Mesothelial cell of epicardium (in vitro differentiated cells): ENCODE results near the gene IQGAP3. TPM values are rescaled to one million over a fixed set of nuclear protein-coding genes. Genes with fewer than 3 reads are reported as not detected.

Source experiments
- DNase-seq, 2 experiments: peaks; one replicate each; pipeline ENCODE4 v3.0.0; 2021; ENCODE audit warnings: low spot score in 2 of 2; ENCODE audit not compliant: unreplicated experiment in 2 of 2
- H3K27ac Mint-ChIP-seq: 2 replicates; pipeline ENCODE4 v1.8.0; 2021; ENCODE audit warnings: mixed read lengths
- H3K27me3 Mint-ChIP-seq: 2 replicates; pipeline ENCODE4 v1.8.0; 2021; ENCODE audit warnings: low read depth, mixed read lengths
- H3K36me3 Mint-ChIP-seq: 2 replicates; pipeline ENCODE4 v1.8.0; 2021; ENCODE audit warnings: mixed read lengths
- H3K4me1 Mint-ChIP-seq: 2 replicates; pipeline ENCODE4 v1.8.0; 2021; ENCODE audit warnings: mixed read lengths
- H3K4me3 Mint-ChIP-seq: 2 replicates; pipeline ENCODE4 v1.8.0; 2021; ENCODE audit warnings: mild to moderate bottlenecking, moderate library complexity, mixed read lengths
- H3K9me3 Mint-ChIP-seq: 2 replicates; pipeline ENCODE4 v1.8.0; 2021; ENCODE audit warnings: mixed read lengths
- total RNA-seq: library from RNA; stranded (reverse); gene quantifications from 3 replicates; pipeline ENCODE4 v1.2.1, GENCODE V29; 2021
- TF ChIP-seq, protein P1 (sequence below): fragments of 200-600 bp; sonication (generic); IDR thresholded peaks from one replicate; pipeline ENCODE4 v1.5.0; 2021; ENCODE audit warnings: antibody characterized with exemption; ENCODE audit not compliant: unreplicated experiment

IQGAP3 gene
- total RNA-seq, 1 donor from 2014 or later = 17.6 TPM

DNA sequence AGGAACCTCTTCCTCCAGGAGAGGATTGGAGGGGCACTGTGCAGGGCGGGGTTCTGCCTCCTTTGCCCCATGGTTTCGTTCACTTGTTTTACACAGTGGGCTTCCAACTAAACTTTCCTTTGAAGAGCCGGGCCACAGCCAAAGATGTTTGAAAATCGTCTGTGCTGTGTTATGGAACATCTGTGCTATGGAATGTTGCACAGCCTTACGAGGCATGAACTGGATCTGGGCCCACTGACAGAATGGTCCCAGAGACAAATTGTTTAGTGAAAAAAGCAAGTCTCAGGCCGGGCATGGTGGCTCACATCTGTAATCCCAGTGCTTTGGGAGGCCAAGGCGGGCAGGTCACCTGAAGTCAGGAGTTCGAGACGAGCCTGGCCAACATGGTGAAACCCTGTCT lies 59.2 kb downstream of the IQGAP3 start:
- Mint-ChIP-seq H3K4me1 (no peaks in the 10 kb centered on the region), H3K36me3 (no peaks in the 10 kb centered on the region), H3K4me3 (no peak overlapping the region), H3K27ac (no peak overlapping the region), H3K27me3 (peaks cover 6% of the 10 kb centered on the region), H3K9me3 (no peaks in the 10 kb centered on the region)
- no peak for DNase-seq
- TF ChIP-seq, protein P1, sequence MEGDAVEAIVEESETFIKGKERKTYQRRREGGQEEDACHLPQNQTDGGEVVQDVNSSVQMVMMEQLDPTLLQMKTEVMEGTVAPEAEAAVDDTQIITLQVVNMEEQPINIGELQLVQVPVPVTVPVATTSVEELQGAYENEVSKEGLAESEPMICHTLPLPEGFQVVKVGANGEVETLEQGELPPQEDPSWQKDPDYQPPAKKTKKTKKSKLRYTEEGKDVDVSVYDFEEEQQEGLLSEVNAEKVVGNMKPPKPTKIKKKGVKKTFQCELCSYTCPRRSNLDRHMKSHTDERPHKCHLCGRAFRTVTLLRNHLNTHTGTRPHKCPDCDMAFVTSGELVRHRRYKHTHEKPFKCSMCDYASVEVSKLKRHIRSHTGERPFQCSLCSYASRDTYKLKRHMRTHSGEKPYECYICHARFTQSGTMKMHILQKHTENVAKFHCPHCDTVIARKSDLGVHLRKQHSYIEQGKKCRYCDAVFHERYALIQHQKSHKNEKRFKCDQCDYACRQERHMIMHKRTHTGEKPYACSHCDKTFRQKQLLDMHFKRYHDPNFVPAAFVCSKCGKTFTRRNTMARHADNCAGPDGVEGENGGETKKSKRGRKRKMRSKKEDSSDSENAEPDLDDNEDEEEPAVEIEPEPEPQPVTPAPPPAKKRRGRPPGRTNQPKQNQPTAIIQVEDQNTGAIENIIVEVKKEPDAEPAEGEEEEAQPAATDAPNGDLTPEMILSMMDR = no peak

- Mint-ChIP-seq H3K9me3 (no peaks in the 10 kb centered on the region), H3K4me1 (no peaks in the 10 kb centered on the region), H3K4me3 (no peak overlapping the region), H3K27me3 (peaks cover 6% of the 10 kb centered on the region), H3K27ac (no peak overlapping the region), H3K36me3 (no peaks in the 10 kb centered on the region)
- TF ChIP-seq, protein P1 = no peak
- DNase-seq = no peak
These were observed 60.7 kb downstream of the IQGAP3 start for GRCh38 chr1:156511644-156512043.

DNA sequence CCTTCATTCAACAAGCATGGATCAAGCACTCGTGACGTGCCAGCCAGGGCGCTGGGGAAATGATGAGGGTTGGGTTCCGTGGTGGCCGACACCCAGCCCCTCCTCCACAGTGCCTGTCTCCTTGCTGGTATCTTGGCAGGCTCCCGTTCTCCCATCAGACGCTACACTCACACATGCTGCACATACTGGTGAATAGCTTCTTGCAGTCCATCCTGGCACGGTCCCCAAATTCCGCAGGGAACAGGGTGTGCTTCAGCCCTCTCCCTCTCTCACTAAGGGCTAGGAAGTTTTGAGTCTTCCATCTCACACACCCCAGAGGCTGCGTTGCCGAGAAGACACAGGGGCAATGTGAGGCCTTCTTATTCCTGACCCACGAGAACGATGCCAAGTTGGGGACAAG lies 61.7 kb downstream of the IQGAP3 start:
- Mint-ChIP-seq H3K9me3 (no peaks in the 10 kb centered on the region), H3K27me3 (peaks cover 6% of the 10 kb centered on the region), H3K27ac (no peak overlapping the region), H3K4me3 (no peak overlapping the region), H3K36me3 (no peaks in the 10 kb centered on the region), H3K4me1 (peaks cover 3% of the 10 kb centered on the region)
- DNase-seq = no peak
- TF ChIP-seq, protein P1 = no peak

DNA sequence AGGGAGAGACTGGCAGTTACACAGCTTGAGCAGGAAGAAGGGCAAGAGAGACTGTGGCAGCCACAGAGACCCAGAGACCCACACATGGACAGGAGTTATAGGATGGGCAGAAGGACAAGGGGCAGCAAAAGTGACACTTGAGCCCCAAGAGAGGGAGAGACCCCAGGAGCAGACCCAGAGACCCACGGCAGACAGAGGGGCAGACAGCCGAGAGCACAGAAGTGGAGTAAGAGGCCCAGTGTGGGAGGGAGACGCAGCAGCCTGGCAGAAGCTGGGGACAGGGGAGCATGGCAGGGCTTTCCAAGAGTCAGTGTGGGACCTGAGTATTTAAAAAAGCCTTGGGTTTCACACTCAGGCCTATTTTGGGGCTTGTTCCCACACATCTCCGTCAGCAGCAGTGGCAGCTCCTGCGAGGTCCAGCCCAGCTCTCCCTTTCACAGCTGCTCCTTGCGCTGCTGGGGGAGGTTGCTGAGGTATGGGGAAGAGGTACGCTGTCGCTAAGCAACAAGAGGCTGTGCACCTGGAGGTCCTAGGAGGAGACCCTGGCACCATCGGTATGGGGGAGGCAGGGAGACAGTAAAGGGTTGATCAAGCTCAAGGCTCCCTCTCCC lies 62.8 kb downstream of the IQGAP3 start:
- H3K4me3 Mint-ChIP-seq = no peak overlapping the region
- no peaks in the 10 kb centered on the region for H3K9me3 Mint-ChIP-seq
- no peak for DNase-seq
- peaks cover 13% of the 10 kb centered on the region for H3K4me1 Mint-ChIP-seq
- H3K36me3 Mint-ChIP-seq = no peaks in the 10 kb centered on the region
- no peak overlapping the region for H3K27ac Mint-ChIP-seq
- TF ChIP-seq, protein P1 = no peak
- peaks cover 6% of the 10 kb centered on the region for H3K27me3 Mint-ChIP-seq

DNA sequence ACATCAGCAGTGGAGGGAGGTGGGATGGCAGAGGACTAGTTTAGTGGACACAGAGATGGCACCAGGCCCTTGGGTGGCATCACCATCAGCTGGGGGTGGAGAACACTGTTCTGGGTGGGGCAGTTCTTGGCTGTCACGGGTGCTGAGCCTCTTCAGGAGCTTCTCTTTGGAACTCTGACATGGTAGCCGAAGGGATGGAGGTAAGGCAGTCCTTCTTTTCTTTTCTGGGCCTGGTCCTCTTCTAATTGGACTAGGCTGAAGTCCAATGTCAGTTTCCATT lies 63.5 kb downstream of the IQGAP3 start:
- Mint-ChIP-seq H3K4me1 (peaks cover 19% of the 10 kb centered on the region), H3K9me3 (no peaks in the 10 kb centered on the region), H3K36me3 (no peaks in the 10 kb centered on the region), H3K4me3 (no peak overlapping the region), H3K27me3 (peaks cover 6% of the 10 kb centered on the region), H3K27ac (no peak overlapping the region)
- TF ChIP-seq, protein P1 = no peak
- no peak for DNase-seq
